Suprapubic skin (tissue), 4 donors: ENCODE results near the gene GPX8. TPM values are rescaled to one million over a fixed set of nuclear protein-coding genes. Genes with fewer than 3 reads are reported as not detected.

ENCODE experiments used
- DNase-seq, 2 donors: peaks; one replicate each; pipeline ENCODE4 v3.0.0-alpha.2; 2019; ENCODE audit warnings: low spot score in 2 of 2
- H3K27ac ChIP-seq: fragments of 200-600 bp; sonication (generic); one replicate; pipeline ENCODE4 v1.5.1; 2019
- H3K27me3 ChIP-seq: fragments of 200-600 bp; sonication (generic); one replicate; pipeline ENCODE4 v1.5.1; 2019
- H3K36me3 ChIP-seq: fragments of 200-600 bp; sonication (generic); one replicate; pipeline ENCODE4 v1.5.1; 2019
- H3K4me1 ChIP-seq: fragments of 200-600 bp; sonication (generic); one replicate; pipeline ENCODE4 v1.5.1; 2019
- H3K4me3 ChIP-seq: fragments of 200-600 bp; sonication (generic); one replicate; pipeline ENCODE4 v1.5.1; 2019; ENCODE audit warnings: mild to moderate bottlenecking
- H3K9me3 ChIP-seq: fragments of 200-600 bp; sonication (generic); one replicate; pipeline ENCODE4 v1.5.1; 2019
- CTCF ChIP-seq, 2 donors: fragments of 200-600 bp in 1 of 2; fragments of 450-650 bp in 1 of 2; sonication (generic) in 1 of 2; IDR thresholded peaks; one replicate each; pipeline ENCODE4 v1.5.1; 2016 to 2019; ENCODE audit warnings: antibody characterized with exemption in 2 of 2, mild to moderate bottlenecking in 1 of 2, moderate library complexity in 1 of 2
- EP300 ChIP-seq: sonication (generic); formaldehyde crosslinking; IDR thresholded peaks from one replicate; pipeline ENCODE4 v1.6.1; 2017; ENCODE audit warnings: antibody characterized with exemption
- POLR2A ChIP-seq, 2 donors: fragments of 450-650 bp; IDR thresholded peaks; one replicate each; pipeline ENCODE4 v1.6.1; 2017; ENCODE audit warnings: antibody characterized with exemption in 2 of 2, mild to moderate bottlenecking in 2 of 2, moderate library complexity in 2 of 2
- POLR2AphosphoS5 ChIP-seq, 3 donors: sonication (generic); formaldehyde crosslinking; IDR thresholded peaks; one replicate each; pipeline ENCODE4 v1.6.1; 2017; ENCODE audit warnings: antibody characterized with exemption in 3 of 3
- WGBS: methylation state at CpG from one replicate; pipeline ENCODE4 v1.1.5; 2018; 5-methylcytosine and 5-hydroxymethylcytosine counted together
- total RNA-seq, 4 donors: library from RNA; depleted of rRNA; stranded (reverse); fragments of >200 nt; gene quantifications; one replicate each; pipeline ENCODE4 v1.1.0, GENCODE V29; 2016

The GPX8 gene
- total RNA-seq, 4 donors from 2014 or later: 5.1 to 7.9 (median 5.8) TPM

DNA sequence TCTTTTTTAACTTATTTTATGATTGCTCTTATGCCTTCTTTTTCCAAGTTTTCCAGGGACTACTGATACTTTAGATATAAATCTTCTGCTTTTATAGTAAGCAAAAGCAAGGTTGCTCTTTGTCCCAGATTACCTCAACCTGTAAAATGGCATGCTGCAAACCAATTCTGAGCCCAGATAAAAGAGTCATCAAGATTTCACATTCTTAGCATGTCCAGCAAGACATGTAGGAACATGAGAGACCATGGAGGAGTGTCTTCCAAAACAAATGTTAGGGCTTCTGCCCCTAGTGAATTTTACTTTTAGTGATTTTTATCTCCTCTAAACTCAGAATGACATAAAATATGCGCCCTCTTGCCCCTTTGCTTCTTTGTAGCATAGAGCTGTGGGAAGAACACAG is 20.0 kb downstream of the GPX8 start:
- 79% methylated on average over 1 of the region's 1 CpG for WGBS
- TF ChIP-seq POLR2A (IDR thresholded peaks at IDR 0.05): no peak
- TF ChIP-seq CTCF (IDR thresholded peaks at IDR 0.05): no peak
- TF ChIP-seq EP300: no peak
- no peak for TF ChIP-seq POLR2AphosphoS5 (IDR thresholded peaks at IDR 0.05)
- no peak for DNase-seq
- no peak overlapping the region for H3K4me3 ChIP-seq
- no peak overlapping the region for H3K27ac ChIP-seq
- no peaks in the 10 kb centered on the region for H3K36me3 ChIP-seq
- peaks cover 69% of the 10 kb centered on the region for H3K27me3 ChIP-seq
- H3K4me1 ChIP-seq: peaks cover 14% of the 10 kb centered on the region
- no peaks in the 10 kb centered on the region for H3K9me3 ChIP-seq

DNA sequence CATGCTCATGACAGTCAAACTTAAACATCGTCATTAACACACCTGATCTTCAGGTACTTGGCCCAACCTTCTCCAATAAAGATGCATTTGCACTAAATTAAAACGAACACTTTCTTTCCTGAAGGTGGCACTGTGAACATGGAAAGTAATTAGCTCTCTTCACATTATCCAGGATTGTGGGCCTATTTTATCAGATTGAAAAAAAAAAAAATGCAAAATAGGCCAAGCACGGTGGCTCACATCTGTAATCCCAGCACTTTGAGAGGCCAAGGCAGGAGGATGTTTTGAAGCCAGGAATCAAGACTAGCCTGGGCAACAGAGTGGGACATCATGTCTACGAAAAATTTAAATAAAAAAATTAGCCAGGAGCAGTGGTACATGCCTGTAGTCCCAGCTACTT is 27.4 kb downstream of the GPX8 start:
- no peaks in the 10 kb centered on the region for H3K36me3 ChIP-seq
- no peaks in the 10 kb centered on the region for H3K9me3 ChIP-seq
- DNase-seq: no peak
- no peak overlapping the region for H3K27ac ChIP-seq
- WGBS: 41% methylated on average over 4 of the region's 4 CpGs
- no peaks in the 10 kb centered on the region for H3K4me1 ChIP-seq
- no peak overlapping the region for H3K4me3 ChIP-seq
- H3K27me3 ChIP-seq: peaks cover 50% of the 10 kb centered on the region
- TF ChIP-seq POLR2AphosphoS5 (IDR thresholded peaks at IDR 0.05): no peak
- TF ChIP-seq EP300: no peak
- no peak for TF ChIP-seq CTCF (IDR thresholded peaks at IDR 0.05)

GRCh38 chr5:55188656-55189540 is 28.9 kb downstream of the GPX8 start:
- 64% methylated on average over 6 of the region's 6 CpGs for WGBS
- no peaks in the 10 kb centered on the region for H3K36me3 ChIP-seq
- no peak overlapping the region for H3K4me3 ChIP-seq
- H3K4me1 ChIP-seq: no peaks in the 10 kb centered on the region
- no peak for TF ChIP-seq EP300
- no peak for TF ChIP-seq POLR2A (IDR thresholded peaks at IDR 0.05)
- TF ChIP-seq POLR2AphosphoS5 (IDR thresholded peaks at IDR 0.05): no peak
- no peak for TF ChIP-seq CTCF (IDR thresholded peaks at IDR 0.05)
- H3K27me3 ChIP-seq: peaks cover 51% of the 10 kb centered on the region
- H3K9me3 ChIP-seq: no peaks in the 10 kb centered on the region
- H3K27ac ChIP-seq: no peak overlapping the region
- DNase-seq: no peak

GRCh38 chr5:55191165-55191564 is 31.2 kb downstream of the GPX8 start:
- Histone ChIP-seq H3K36me3 (no peaks in the 10 kb centered on the region), H3K4me1 (no peaks in the 10 kb centered on the region), H3K4me3 (no peak overlapping the region), H3K27ac (no peak overlapping the region), H3K27me3 (peaks cover 46% of the 10 kb centered on the region), H3K9me3 (no peaks in the 10 kb centered on the region)
- DNase-seq: no peak
- WGBS: 64% methylated on average over 2 of the region's 2 CpGs
- TF ChIP-seq POLR2AphosphoS5 (IDR thresholded peaks at IDR 0.05): no peak
- no peak for TF ChIP-seq POLR2A (IDR thresholded peaks at IDR 0.05)
- no peak for TF ChIP-seq CTCF (IDR thresholded peaks at IDR 0.05)
- TF ChIP-seq EP300: no peak

DNA sequence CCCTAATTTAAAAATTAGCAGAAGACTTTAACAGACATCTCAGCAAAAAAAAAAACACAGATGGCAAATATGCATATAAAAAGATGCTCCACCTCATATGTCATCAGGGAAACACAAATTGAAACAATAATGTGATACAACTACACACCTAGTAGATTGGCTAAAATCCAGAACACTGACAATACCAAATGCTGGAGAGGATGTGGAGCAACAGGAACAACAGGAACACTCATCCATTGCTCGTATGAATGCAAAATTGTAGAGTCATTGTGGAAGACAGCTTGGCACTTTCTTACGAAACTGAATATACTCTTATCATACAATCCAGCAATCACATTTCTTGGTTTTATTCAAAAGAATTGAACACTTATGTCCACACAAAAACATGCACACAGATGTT is 45.0 kb downstream of the GPX8 start:
- TF ChIP-seq CTCF (IDR thresholded peaks at IDR 0.05) (no peak), POLR2A (IDR thresholded peaks at IDR 0.05) (no peak), POLR2AphosphoS5 (IDR thresholded peaks at IDR 0.05) (no peak), EP300 (no peak)
- WGBS: 44% methylated on average over 2 of the region's 2 CpGs
- DNase-seq: no peak

More for the DNA sequence above, 45.0 kb downstream of the GPX8 start:
- Histone ChIP-seq H3K4me3 (no peak overlapping the region), H3K9me3 (no peaks in the 10 kb centered on the region), H3K36me3 (no peaks in the 10 kb centered on the region), H3K27ac (no peak overlapping the region), H3K4me1 (no peaks in the 10 kb centered on the region), H3K27me3 (peaks cover 18% of the 10 kb centered on the region)
